Stimulated activated naive CD8-positive, alpha-beta T cell treated with anti-CD3 and anti-CD28 coated beads, Interleukin-15, Interleukin-2, amounts not matched to agents 100 U/mL and 50 U/mL, for 24 hours (primary cell): ENCODE measurements around the gene RPTOR.
"Not testable (repeated sequence)": the region's sequence is repeated elsewhere in the genome, so short reads cannot be mapped to it uniquely, and the experiment has no call there.

ENCODE experiments used
- ATAC-seq: fragments of 150-1000 bp; cut with Tn5 transposase; one replicate; pipeline ENCODE4 v1.10.0; 2021
- DNase-seq: peaks from one replicate; pipeline ENCODE4 v3.0.0; 2021

The RPTOR gene

DNA sequence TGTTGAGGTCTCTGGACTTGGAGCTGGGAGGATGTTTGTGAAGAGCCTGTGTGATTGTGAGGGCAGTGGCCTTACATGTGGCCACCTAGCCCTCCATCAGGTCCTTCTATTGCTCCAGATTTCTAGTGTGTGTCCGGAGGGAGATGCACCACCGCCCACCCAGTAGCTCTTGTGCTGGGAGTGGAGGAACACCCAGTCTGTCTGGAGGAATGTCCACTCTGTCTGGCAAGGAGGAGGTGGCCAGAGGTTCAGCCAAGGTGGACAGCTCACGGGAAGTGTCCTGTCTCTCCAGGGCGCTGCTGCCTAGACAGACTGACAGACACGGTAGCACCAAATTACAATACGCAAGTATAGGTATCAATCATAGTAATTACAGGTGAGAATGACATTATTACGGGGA is 10.6 kb downstream of the RPTOR start:
- no peak for DNase-seq
- no peak for ATAC-seq

DNA sequence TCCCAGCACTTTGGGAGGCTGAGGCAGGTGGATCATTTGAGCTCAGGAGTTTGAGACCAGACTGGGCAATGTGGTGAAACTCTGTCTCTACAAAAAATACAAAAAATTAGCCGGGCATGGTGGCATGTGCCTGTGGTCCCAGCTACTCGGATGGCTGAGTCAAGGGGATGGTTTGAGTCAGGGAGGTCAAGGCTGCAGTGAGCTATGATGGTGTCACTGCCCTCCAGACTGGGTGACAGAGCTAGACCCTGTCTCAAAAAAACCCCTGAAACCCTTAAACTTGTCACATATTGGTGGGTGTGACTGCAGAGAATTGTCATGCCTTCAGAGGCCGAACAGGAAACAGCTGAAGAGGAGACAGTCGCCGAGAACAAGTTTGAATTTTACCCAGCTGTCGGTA is 13.4 kb downstream of the RPTOR start:
- DNase-seq, result peak; percentile 14

DNA sequence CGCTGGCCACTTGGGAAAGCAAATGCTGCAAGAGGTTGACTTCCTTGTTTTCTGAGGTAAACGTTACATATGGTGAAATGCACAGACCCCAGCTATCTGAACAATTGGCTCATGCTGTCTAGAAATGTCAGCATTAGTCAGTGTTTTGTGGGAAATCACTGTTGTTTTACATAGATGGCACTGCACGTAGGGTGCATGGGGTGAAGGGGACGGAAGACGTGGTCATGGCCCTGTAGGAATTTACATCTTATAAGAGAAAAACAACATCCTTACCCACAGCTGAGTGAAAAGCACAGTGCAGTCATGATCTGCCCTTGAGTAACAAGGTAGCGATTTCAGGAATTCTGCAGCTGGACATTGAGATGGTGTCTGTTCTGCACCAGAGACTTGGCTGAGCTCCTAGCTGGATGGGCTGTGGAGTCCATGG is 15.2 kb downstream of the RPTOR start:
- DNase-seq (no peak), ATAC-seq (no peak)

More for the DNA sequence above, 13.4 kb downstream of the RPTOR start:
- ATAC-seq, result peak; percentile 86

DNA sequence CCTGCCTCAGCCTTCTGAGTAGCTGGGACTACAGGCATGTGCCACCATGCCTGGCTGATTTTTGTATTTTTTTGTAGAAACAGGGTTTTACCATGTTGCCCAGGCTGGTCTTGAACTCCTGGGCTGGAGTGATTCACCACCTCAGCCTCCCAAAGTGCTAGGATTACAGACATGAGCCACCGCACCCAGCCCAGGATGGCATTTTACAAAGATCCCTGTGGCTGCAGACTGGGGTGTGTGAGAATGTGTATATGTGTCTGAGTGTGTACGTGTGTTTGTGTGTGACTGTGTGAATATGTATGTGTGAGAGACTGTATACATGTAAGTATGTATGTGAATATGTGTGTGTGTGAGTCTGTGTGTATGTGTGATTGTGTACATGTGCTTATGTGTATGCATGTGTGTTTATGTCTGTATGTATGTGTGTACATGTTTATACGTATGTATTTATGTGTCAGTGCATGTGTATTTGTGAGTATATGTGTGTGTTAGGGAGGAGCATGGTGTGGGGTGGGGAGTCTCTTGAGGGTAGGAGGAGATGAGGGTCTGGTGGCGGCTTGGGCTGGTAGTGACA is 17.0 kb downstream of the RPTOR start:
- ATAC-seq (no peak), DNase-seq (no peak)

DNA sequence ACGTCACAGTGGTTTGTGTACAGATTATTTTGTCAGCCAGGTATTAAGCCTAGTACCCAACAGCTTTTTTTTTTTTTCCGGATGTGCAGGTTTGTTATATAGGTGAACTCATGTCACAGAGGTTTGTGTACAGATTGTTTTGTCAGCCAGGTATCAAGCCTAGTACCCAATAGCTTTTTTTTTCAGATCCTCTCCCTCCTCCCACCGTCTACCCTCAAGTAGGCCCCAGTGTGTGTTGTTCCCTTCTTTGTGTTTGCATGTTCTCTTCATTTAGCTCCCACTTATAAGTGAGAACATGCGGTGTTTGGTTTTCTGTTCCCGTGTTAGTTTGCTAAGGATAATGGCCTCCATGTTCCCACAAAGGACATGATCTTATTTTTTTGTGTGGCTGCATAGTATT is 19.9 kb downstream of the RPTOR start:
- no peak for DNase-seq
- no peak for ATAC-seq

DNA sequence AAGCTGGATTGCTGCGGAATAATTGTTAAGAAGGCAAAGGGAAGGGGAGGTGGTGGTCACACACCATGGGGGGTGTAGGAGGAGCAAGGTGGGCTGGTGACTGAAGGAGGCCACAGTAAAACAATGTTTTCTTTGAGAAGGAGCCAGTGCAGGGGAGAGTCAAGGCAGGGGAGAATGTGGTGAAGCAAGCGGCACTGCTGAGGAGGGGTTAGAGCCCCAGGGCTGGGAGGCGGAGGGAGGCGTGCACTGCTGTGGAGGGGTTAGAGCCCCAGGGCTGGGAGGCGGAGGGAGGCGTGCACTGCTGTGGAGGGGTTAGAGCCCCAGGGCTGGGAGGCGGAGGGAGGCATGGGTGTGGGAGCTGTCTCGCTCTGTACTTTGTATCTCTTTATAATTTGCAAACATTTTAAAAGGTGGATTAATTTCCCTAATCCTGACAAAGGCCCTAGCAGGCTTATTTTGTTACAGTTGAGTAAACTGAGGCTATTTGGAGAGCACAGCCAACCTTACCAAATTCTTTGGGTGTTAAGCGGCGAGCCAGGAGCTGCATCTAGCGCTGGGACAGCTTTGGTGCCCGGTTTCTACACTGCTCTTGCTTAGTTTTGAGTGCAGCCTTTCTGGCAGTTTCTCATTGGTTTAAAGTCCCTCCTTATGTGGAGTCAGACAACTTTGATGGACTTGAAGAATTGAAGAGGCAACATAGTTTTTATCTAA is 20.9 kb downstream of the RPTOR start:
- ATAC-seq (no peak), DNase-seq (no peak)

DNA sequence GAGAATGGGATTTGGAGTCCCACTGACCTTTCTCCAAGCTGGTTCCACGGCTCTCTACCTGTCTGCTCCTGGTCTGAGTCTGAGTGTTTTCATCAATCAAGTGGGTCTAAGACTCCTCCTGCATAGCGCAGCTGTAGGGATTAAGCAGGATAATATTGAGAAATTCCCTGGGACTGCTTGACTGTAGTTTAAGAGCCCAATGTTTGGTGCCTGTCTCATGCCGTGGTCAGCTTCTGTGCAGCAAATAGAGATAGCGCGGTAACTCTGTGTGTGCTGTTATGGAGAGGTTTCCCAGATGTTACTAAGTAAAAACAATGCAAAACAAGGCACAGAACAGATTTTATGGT is 21.4 kb downstream of the RPTOR start:
- ATAC-seq (no peak), DNase-seq (no peak)

DNA sequence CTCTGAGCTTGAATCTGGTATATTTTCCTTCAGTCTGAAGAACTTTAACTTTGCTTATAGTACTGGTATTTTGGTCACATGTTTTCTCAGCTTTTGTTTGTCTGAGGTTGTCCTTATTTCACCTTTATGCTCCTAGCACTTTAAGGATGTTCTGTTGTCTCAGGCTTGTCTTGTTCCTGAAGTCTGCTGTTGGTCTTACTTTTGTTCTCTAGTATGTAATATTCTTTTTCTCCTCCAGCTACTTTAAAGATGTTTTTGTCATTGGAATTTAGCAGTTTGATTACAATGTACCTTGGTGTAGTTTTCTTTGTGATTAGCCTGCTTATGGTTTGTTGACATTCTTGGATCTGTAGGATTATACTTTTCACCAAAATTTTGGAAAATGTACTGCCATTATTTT is 23.6 kb downstream of the RPTOR start:
- ATAC-seq (no peak), DNase-seq (no peak)

DNA sequence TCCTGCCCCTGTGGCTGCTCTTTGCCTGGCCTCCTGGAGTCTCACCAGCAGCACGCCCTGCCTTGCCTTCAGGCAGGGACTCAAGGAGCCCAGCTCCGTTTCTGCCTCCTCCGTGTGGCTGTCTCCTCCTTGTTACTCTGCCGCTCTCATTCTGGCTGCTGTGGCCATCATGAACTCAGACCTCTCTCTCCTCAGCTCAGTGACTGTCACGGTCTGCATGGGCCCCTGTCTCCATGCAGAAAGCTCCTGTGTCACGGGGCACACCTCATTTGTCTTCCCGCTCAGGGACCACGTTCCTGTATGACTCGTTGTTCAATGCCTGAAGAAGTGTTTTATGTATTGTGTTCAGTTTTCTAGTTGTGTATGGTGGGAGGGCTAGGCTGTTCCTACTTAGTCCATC is 25.3 kb downstream of the RPTOR start:
- DNase-seq (no peak), ATAC-seq (no peak)

DNA sequence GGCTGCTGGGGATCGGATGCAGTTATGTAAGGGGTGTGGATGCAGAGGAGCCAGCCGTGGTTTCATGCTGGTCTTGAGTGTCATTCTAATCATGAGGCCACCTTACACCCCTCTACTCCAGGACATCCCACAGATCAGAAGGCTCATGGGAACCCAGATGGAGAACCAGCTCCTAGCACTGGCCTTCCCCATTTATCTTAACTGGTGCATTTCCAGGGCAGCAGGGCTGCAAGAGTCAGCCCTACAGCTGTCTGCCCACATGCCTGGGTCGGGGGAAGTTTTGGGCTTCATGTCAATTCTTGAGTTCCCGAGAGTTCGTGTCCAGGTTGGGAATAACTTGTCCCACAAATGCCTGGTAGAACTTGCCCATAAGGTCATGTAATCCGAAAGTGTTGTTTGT is 29.1 kb downstream of the RPTOR start:
- DNase-seq (no peak), ATAC-seq (no peak)

DNA sequence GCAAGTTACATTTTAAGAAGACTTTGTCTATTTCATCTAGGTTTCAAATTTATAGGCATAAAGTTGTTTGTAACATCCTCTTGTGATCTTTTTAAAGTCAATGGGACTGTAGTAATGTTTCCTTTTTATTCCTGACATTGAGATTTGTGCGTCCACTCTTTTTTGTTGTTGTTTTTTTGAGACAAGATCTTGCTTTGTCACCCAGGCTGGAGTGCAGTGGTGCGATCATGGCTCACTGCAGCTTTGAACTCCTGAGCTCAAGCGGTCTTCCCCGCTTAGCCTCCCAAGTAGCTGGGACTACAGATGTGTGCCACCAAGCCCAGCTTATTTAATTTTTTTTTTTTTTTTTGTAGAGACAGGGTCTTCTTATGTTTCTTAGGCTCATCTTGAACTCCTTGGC is 29.9 kb downstream of the RPTOR start:
- DNase-seq, result no peak
- ATAC-seq, result no peak

DNA sequence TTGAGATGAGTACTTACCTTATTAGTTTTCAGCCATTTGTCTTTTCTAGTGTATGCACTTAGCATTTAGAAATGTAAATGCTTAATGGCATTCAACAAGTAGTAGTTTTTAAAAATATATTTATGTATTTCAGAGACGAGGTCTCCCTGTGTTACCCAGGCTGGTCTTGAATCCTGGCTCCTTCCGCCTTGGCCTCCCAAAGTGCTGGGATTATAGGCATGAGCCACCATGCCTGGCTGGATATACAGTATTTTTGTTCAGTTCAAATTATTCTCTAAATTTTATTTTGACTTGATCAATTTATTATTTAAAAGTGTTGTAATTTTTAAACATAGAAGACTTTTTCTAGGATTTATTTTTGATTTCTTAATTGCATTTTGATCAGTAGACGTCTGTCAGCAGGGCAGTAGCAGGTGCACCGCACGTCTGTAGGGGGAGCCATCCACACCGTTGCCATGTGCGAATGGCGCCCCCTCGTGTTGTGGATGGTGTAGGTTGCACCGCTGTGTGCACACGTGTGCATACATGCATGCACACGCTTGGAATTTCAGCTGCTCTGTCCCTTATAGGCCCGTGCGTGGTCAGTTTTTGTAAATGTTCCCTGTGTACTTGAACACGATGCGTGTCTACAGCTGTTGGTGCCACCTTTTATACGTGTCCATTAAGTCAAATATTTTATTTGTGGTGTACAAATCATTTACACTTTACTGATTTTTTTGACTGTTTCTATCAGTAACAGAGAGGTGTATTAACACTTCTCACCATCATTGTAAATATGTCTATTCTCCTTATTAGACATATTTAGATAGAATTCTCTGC is 30.6 kb downstream of the RPTOR start:
- ATAC-seq (peak; percentile 100), DNase-seq (peak; percentile 97)

DNA sequence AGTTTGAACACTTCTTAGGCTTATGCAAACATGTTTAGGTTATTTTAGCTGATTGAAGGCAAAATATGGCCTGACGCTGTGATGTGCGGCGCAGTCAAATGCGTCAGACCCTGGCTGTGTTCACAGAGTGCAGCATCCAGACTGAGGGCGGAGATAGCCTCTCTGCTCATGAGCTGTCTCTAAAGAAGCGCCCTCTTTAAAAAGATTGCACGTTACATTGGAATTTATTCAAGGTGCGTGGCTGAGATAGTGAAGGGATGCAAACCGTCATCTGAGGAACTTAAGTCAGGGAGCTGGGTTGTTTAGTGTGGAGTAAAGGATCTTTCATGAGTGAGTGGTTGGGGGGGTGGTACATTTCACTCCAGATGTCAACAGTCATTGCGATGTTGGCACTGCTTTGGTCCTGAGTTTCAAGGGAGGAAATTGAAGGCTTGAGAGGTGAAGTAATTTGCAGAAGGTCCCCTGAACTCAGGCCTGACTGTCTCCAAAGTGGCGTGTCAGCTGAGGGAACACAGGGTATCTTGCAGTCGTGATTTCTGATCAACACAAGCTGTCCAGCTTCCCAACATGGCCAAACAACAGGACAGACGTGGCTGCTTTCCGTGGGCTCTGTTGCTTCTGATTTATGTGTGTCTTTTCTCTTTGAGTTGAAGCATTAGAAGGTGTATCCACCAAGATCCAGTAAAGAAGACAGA is 33.4 kb downstream of the RPTOR start:
- DNase-seq (no peak), ATAC-seq (no peak)

DNA sequence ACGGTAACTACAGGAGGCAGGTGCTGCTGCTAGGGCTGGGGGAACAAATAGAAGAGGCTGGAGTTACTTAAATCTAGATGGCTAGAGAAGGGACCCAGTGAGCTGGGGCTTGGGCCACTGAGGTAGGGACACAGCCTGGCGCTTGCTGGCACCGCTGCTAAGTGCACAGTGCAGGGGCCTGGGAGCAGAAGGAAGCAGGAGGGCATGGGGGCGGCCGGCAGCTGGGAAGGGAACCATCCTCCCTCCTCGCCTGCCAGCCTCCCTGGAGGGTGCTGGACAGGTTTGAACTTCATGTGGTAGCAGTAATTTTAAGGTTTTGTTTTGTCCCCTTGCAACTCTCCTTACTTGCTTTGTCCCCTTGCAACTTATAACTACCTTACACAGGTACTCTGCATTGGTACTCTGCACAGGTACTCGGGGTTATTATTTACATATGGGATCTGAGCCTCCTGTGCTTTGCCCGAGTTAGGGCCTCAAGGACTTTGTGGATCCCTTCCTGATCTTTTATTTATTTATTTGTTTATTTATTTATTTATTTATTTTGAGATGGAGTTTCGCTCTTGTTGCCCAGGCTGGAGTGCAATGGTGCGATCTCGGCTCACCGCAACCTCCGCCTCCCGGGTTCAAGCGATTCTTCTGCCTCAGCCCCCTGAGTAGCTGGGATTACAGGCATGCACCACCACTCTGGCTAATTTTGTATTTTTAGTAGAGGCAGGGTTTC is 34.2 kb downstream of the RPTOR start:
- not testable (repeated sequence) for ATAC-seq, DNase-seq

DNA sequence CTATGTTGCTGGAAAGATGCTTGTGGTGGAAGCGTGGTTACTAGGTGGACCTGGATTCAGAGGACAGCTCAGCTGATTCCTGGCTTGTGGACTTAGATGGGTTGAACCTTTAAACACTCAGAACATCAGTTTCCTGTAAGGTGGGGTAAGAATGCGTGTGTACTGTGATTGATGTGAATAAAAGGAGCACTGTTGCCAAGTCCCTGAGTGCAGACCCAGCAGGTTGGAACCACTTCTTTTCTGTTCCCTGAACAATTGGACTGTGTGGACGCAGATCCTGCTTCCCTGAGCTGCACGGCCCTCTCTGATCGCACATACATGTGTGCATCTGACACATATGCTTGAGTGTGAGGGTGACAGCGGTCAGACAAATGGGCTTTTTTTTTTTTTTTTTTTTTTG is 37.5 kb downstream of the RPTOR start:
- no peak for ATAC-seq

DNA sequence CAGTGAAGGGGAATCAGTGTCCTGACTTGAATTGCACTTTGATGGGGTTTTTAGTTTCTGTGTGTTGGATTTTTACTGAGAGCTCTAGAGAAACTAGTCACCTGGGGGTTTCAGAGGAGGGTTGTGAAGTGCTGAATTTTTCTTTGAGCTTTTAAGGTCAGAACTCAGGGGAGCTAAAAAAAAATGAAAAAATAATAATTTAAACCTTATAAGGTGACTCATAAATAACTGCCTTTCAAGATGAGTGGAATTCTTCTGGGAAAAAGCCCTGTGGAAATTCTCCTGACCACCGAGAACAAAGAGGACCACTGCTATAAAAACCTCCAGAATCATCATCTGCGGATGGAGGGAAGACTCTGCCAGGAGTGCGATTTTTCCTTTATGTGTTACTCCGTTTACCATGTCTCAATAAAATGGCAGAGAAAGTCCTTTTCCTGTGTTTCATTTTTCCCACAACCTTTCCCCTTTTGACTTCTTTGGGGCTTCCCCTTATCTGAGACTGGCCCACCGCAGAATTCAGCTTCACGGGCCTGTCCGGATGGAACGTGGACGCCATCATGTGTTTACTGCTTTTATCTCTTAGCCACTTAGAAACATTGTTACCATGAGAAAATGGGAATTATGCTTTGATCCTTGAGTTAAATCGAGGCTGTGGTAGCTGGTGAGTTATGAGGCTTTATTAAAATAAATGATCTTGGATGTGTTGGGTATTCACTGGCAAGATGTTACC is 39.7 kb downstream of the RPTOR start:
- ATAC-seq (no peak), DNase-seq (no peak)

More for the DNA sequence above, 37.5 kb downstream of the RPTOR start:
- no peak for DNase-seq

DNA sequence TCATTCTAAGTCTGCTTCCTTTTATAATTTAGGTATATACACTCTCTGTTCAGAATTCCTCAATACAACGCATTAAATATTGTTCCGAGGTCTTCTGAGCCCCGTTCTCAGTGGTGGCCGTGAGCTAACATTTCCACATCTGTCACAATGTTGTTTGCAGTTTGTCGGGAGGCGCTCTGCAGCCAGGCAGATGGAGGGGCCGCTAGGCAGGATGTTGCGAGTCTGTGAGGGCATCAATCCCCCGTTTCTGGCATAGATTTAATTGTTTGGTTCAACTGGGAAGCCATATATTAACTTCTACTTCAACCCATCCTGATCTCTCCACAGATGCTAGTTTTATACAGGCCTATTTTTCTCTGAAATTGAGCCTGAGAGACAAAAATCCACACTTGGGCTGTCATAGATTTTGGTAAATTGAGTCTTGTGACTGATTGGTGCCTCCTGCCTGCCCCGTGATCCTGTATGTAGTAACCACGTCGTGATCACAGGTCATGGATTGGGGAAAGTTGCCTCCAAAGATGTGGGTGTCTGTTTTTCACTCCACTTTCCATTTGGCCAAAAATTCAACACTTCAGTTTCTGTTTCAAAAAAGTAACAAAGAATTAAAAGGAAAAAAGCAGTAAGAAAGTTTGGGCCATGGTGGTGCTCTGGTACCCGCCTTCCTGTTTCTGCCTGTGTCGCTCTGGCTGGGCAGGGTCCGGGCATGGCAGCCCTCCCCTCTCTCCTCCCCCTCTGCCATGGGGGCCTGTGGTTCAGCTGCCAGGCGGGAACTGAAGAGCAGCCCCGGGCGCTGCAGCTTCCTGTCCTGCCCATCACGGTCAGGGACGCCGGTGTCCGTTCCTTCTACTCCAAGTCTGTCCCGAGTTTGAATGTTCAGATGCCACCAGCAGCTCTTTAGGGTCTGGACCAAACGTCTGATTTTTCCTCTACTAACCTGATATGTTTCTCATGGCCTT is 41.5 kb downstream of the RPTOR start:
- DNase-seq (no peak), ATAC-seq (no peak)

DNA sequence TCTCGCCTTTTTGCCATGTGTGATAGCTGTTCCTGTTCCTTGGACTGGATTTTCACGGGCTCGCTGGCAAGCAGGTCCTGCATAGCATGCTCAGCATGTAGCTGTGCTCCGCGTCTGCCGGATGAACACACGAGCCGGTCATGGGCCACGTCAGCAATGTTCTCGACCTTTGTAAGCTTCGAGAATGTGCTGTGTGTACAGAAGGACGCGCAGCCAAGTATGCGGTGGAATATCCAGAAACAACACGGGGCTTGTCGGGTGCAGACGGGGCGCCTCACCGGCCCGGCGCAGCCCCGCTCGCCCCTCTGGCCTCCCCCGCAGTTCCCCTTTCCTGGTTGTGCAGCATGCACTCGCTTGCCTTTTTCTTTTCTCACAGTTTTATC is 42.2 kb downstream of the RPTOR start:
- no peak for DNase-seq
- ATAC-seq, result no peak

DNA sequence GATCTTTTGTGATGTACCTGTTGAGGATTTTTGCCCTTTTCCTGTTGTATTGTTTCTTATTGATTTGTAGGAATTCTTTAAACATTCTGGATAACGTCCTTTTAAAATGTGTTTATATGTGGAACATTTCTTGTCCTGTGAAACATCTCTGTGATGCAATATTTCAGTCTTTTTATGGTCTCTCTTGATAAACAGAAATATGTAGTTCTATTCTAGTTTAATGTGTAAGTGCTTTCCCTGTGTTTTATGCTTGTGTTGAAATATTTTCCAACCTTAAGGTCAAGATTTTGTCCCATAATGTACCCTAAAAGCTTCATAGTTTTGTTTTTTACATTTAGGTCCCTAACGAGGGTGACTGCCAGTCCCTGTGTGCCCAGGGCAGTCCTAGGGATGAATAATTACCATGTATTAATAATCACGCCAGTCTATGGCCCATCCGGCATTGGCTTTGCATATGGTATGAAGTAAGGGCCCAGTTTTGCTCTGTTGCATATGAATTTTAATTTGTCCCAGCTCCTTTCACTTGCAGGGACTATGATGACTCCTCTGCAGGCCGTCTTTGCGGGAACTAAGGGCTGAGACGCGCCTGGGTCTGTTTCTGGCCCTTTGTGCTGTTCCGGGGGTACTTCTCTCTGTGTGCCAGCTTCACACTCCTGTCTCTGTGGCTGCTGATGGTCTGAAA is 44.2 kb downstream of the RPTOR start:
- ATAC-seq, result no peak
- DNase-seq, result no peak

DNA sequence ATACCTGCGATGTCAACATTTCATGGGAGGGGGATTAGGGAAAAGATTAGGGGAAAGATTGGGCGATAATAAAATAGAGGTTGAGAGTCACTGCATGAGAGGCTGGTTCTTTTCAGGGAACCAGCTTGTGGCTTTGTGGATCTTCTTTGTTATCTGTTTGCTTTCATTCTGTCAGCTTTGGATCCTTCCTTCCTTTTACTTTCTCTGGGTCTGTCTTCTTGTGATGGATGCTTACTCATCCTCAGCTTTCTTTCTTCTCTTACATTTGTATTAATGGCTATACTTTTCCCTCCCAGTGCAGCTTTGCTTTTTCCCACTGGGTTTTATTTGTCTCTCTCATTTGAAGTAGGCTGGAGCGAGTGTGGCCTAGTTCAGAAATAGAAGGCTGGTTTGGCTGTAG is 47.1 kb downstream of the RPTOR start:
- DNase-seq (no peak), ATAC-seq (no peak)
